ENCODE measurements around the gene IGFN1. TPM values are rescaled to one million over a fixed set of nuclear protein-coding genes. Genes with fewer than 3 reads are reported as not detected.

IGFN1 gene
- total and polyA plus RNA-seq, 2 of the 4 experiments (the other 2 are of a cell fraction): 0.05 TPM; not detected in 1

DNA sequence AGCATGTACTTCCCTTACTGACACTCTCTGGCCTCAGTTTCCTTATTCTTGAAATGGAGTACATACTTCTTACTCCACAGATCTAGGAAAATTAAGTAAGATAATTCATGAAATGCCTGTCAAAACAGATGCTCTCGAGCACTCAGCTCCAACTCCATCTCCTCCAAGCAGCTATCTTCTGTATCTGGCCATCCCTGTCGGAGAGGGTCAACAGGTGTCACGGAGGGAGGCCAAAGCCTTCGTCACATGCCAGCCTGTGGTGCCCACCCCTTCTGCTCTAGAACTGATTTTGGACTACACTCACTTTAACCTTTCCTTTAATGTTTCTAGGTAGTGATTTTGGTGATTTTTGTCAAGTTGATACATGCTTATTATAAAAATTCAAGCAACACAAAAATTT, 73.9 kb downstream of the IGFN1 start:
- dilution Hi-C loops (cut with HindIII; ENCODE audit: low sequenced_read_pairs, unreplicated experiment): no loop called here
- Histone ChIP-seq H4K91ac (ENCODE audit: insufficient read depth, low read depth, low read length) (no peak overlapping the region), H3K56ac (ENCODE audit: extremely low read depth, insufficient read depth, low read length) (no peak overlapping the region), H2AK5ac (ENCODE audit: low read depth, low read length) (no peak overlapping the region), H2BK5ac (ENCODE audit: low read depth, low read length, poor library complexity, severe bottlenecking) (no peak overlapping the region), H3K14ac (replicated peaks; ENCODE audit: low read depth, low read length) (no peak overlapping the region), H2BK120ac (ENCODE audit: low read depth, low read length) (no peak overlapping the region), H3K4me2 (ENCODE audit: low read depth, low read length) (no peak overlapping the region), H2BK20ac (ENCODE audit: low read depth, low read length) (no peak overlapping the region), H3K23ac (ENCODE audit: low read depth, low read length) (no peak overlapping the region), H3K27ac (ENCODE audit: insufficient read depth, low read length) (no peak overlapping the region), H3K9me1 (ENCODE audit: insufficient read depth, low read length) (peaks cover 16% of the 10 kb centered on the region), H3K9me3 (ENCODE audit: control insufficient read depth, insufficient read depth, low read length) (no peaks in the 10 kb centered on the region), H3K4me1 (ENCODE audit: control insufficient read depth, insufficient read depth, low read length) (peaks cover 17% of the 10 kb centered on the region), H3K79me1 (ENCODE audit: low read depth in 1 of 2, low read length in 2 of 2) (no peaks in the 10 kb centered on the region), H3K9ac (ENCODE audit: low read depth, low read length) (no peak overlapping the region), H4K8ac (ENCODE audit: low read depth in 2 of 2, low read length in 2 of 2) (no peak overlapping the region), H4K5ac (ENCODE audit: low read depth, low read length) (no peak overlapping the region), H2AK9ac (replicated peaks; ENCODE audit: low read depth, low read length, poor library complexity) (no peak overlapping the region), H3K27me3 (ENCODE audit: control insufficient read depth, insufficient read depth, low read length) (peaks cover 2% of the 10 kb centered on the region; the same call in 1 of the 2 replicates), H2BK15ac (ENCODE audit: low read depth, low read length) (no peak overlapping the region), H3K18ac (ENCODE audit: low read depth, low read length) (no peak overlapping the region), H2AFZ (replicated peaks; ENCODE audit: low read length, poor library complexity) (no peak overlapping the region), H3K36me3 (ENCODE audit: control insufficient read depth, insufficient read depth, low read length) (no peaks in the 10 kb centered on the region), H3K4ac (ENCODE audit: low read depth, low read length) (no peak overlapping the region), H4K20me1 (ENCODE audit: insufficient read depth, low read length) (no peaks in the 10 kb centered on the region), H3K4me3 (ENCODE audit: insufficient read depth, low read depth, low read length) (no peak overlapping the region)
- intact Hi-C loops (cut with micrococcal nuclease): loop anchor here (10.0 kb wide), 1 partner anchor 1170 kb away; no protein-coding TSS in a partner anchor
- ChIA-PET CTCF (no interaction called here), POLR2A (ENCODE audit: unreplicated experiment) (no interaction called here)
- no CpG with 5 or more reads among the region's 4 CpGs for WGBS, 2 experiments (ENCODE audit: extremely low coverage in 2 of 2, insufficient read length in 1 of 2)
- no TSS peak for BruUV-seq (replicated peaks)
- TF ChIP-seq RAD21 (IDR thresholded peaks at IDR 0.05; ENCODE audit: low read length): no peak
- no peak for TF ChIP-seq CTCF (conservative IDR thresholded peaks at IDR 0.05; ENCODE audit: low read depth, low read length)
- TF ChIP-seq RFX5 (IDR thresholded peaks at IDR 0.05; ENCODE audit: low read depth, low read length): no peak
- no peak for TF ChIP-seq CEBPB (IDR thresholded peaks at IDR 0.05; ENCODE audit: low read depth, low read length)
- no peak for TF ChIP-seq FOS (IDR thresholded peaks at IDR 0.05; ENCODE audit: low read depth, low read length)
- TF ChIP-seq BHLHE40 (IDR thresholded peaks at IDR 0.05; ENCODE audit: low read depth, low read length): no peak
- no peak for TF ChIP-seq CHD1 (IDR thresholded peaks at IDR 0.05; ENCODE audit: low read depth, low read length)
- TF ChIP-seq NFE2L2 (IDR thresholded peaks at IDR 0.05; ENCODE audit: low read depth, low read length): no peak
- no peak for TF ChIP-seq SMC3 (IDR thresholded peaks at IDR 0.05; ENCODE audit: low read depth, low read length)
- no peak for TF ChIP-seq POLR2A (IDR thresholded peaks at IDR 0.05; ENCODE audit: low read depth, low read length)
- TF ChIP-seq MAFK (IDR thresholded peaks at IDR 0.05; ENCODE audit: low read depth, low read length): no peak
- no peak for TF ChIP-seq ELK1 (IDR thresholded peaks at IDR 0.05; ENCODE audit: borderline replicate concordance, low read depth, low read length)
- TF ChIP-seq, protein P1, sequence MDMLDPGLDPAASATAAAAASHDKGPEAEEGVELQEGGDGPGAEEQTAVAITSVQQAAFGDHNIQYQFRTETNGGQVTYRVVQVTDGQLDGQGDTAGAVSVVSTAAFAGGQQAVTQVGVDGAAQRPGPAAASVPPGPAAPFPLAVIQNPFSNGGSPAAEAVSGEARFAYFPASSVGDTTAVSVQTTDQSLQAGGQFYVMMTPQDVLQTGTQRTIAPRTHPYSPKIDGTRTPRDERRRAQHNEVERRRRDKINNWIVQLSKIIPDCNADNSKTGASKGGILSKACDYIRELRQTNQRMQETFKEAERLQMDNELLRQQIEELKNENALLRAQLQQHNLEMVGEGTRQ (IDR thresholded peaks at IDR 0.05; ENCODE audit: low read depth, low read length): no peak
- TF ChIP-seq MXI1 (IDR thresholded peaks at IDR 0.05; ENCODE audit: borderline replicate concordance, low read depth, low read length): no peak
- TF ChIP-seq RCOR1 (IDR thresholded peaks at IDR 0.05; ENCODE audit: insufficient replicate concordance, low read length): no peak
- no peak for TF ChIP-seq MAZ (IDR thresholded peaks at IDR 0.05; ENCODE audit: borderline replicate concordance, low read depth, low read length)
- DNase-seq: no peak
- in situ Hi-C loops (cut with MboI; ENCODE audit: low sequenced_read_pairs): loop anchor here (5.0 kb wide), 1 partner anchor 88 kb away; no protein-coding TSS in a partner anchor
- no peak for ATAC-seq (ENCODE audit: low read depth)
